HG02678 (cell line): ENCODE results near the gene MAP3K7.

Experiments
- ATAC-seq: cut with Tn5 transposase; IDR thresholded peaks from one replicate; pipeline ENCODE4 v1.9.1; 2021; ENCODE audit warnings: mild to moderate bottlenecking, moderate library complexity; ENCODE audit not compliant: unreplicated experiment

The MAP3K7 gene

GRCh38 chr6:90485635-90486277 lies 101.1 kb downstream of the MAP3K7 start:
- ATAC-seq = no peak

- no peak for ATAC-seq
These were observed 102.0 kb downstream of the MAP3K7 start for GRCh38 chr6:90484903-90485302.

GRCh38 chr6:90484385-90484784 lies 102.5 kb downstream of the MAP3K7 start:
- ATAC-seq = no peak

- no peak for ATAC-seq
These were observed 102.9 kb downstream of the MAP3K7 start for GRCh38 chr6:90483956-90484355.

- ATAC-seq = no peak
These were observed 103.6 kb downstream of the MAP3K7 start for GRCh38 chr6:90483116-90483839.

- no peak for ATAC-seq
These were observed 106.2 kb downstream of the MAP3K7 start for GRCh38 chr6:90480666-90481065.

GRCh38 chr6:90479603-90479926 lies 107.3 kb downstream of the MAP3K7 start:
- ATAC-seq = no peak

GRCh38 chr6:90478789-90479602 lies 107.9 kb downstream of the MAP3K7 start:
- peak; percentile 90 for ATAC-seq

GRCh38 chr6:90478278-90478677 lies 108.6 kb downstream of the MAP3K7 start:
- ATAC-seq = no peak

- ATAC-seq = no peak
These were observed 109.5 kb downstream of the MAP3K7 start for GRCh38 chr6:90477366-90477765.

GRCh38 chr6:90472716-90473115 lies 114.2 kb downstream of the MAP3K7 start:
- ATAC-seq = no peak

GRCh38 chr6:90471263-90471662 lies 115.6 kb downstream of the MAP3K7 start:
- no peak for ATAC-seq

- ATAC-seq = no peak
These were observed 117.0 kb downstream of the MAP3K7 start for GRCh38 chr6:90469906-90470305.

- ATAC-seq = no peak
These were observed 118.0 kb downstream of the MAP3K7 start for GRCh38 chr6:90468859-90469258.

GRCh38 chr6:90468080-90468479 lies 118.8 kb downstream of the MAP3K7 start:
- no peak for ATAC-seq

GRCh38 chr6:90467546-90467945 lies 119.3 kb downstream of the MAP3K7 start:
- ATAC-seq = no peak

- ATAC-seq = no peak
These were observed 120.5 kb downstream of the MAP3K7 start for GRCh38 chr6:90466154-90466940.

GRCh38 chr6:90465686-90466085 lies 121.2 kb downstream of the MAP3K7 start:
- no peak for ATAC-seq

GRCh38 chr6:90464507-90464906 lies 122.4 kb downstream of the MAP3K7 start:
- ATAC-seq = no peak

- ATAC-seq = no peak
These were observed 123.0 kb downstream of the MAP3K7 start for GRCh38 chr6:90463874-90464273.
